SK-N-SH (cell line): ENCODE data around the gene SLC25A38. TPM values are rescaled to one million over a fixed set of nuclear protein-coding genes. Genes with fewer than 3 reads are reported as not detected.

Experiments
- CTCF ChIA-PET: fragments of 300-600, 350-600 bp; formaldehyde crosslinking; extraction: SDS; loops from one replicate; lab custom pipeline; 2021; lab: Yijun Ruan, JAX
- POLR2A ChIA-PET: fragments of 350-600 bp; sonication (Branson Sonifier 250); formaldehyde crosslinking; extraction: SDS; loops from one replicate; lab custom pipeline; 2020; ENCODE audit warnings: antibody characterized with exemption, inconsistent platforms; lab: Yijun Ruan, JAX
- DNase-seq: peaks from one replicate; pipeline ENCODE4 v3.0.0; 2012
- H2AFZ ChIP-seq: fragments of 200-600 bp; sonication (generic); 2 replicates; pipeline ENCODE4 v1.8.1; 2016; ENCODE audit warnings: antibody characterized with exemption, mild to moderate bottlenecking, low read depth
- H3F3A ChIP-seq: fragments of 200-600 bp; sonication (generic); replicated peaks from 2 replicates; pipeline ENCODE3; 2016; ENCODE audit warnings: antibody characterized with exemption, mild to moderate bottlenecking; ENCODE audit not compliant: insufficient read depth
- H3K27ac ChIP-seq, 2 experiments: fragments of 200-500 bp in 1 of 2; fragments of 200-600 bp in 1 of 2; sonication (Bioruptor generic) in 1 of 2; sonication (generic), shearing (Covaris generic) in 1 of 2; 2 replicates each; pipeline versions ENCODE4 v1.5.1 to v1.6.1; 2014 to 2016; ENCODE audit warnings: low read depth in 2 of 2, inconsistent platforms in 1 of 2, low read length in 1 of 2, mild to moderate bottlenecking in 1 of 2, mixed read lengths in 1 of 2
- H3K27me3 ChIP-seq: fragments of 200-600 bp; sonication (generic), shearing (Covaris generic); 2 replicates; pipeline ENCODE4 v1.6.1; 2016; ENCODE audit warnings: mixed run types; ENCODE audit not compliant: insufficient read depth
- H3K36me3 ChIP-seq, 2 experiments: fragments of 200-500 bp in 1 of 2; fragments of 200-600 bp in 1 of 2; sonication (Bioruptor generic) in 1 of 2; sonication (generic) in 1 of 2; replicated peaks in 1 of 2; 2 replicates each; pipeline versions ENCODE3 to v1.5.1; 2014 to 2016; ENCODE audit warnings: low read length in 1 of 2, mild to moderate bottlenecking in 1 of 2; ENCODE audit not compliant: insufficient read depth in 2 of 2, control insufficient read depth in 1 of 2
- H3K4me1 ChIP-seq, 2 experiments: fragments of 200-500 bp in 1 of 2; fragments of 200-600 bp in 1 of 2; sonication (Bioruptor generic) in 1 of 2; sonication (generic), shearing (Covaris generic) in 1 of 2; 2 replicates each; pipeline versions ENCODE4 v1.5.1 to v1.6.1; 2014 to 2016; ENCODE audit warnings: low read depth in 1 of 2, low read length in 1 of 2, mixed run types in 1 of 2; ENCODE audit not compliant: insufficient read depth in 2 of 2, control insufficient read depth in 1 of 2
- H3K4me2 ChIP-seq: fragments of 200-600 bp; sonication (generic), shearing (Covaris generic); 2 replicates; pipeline ENCODE4 v1.6.1; 2017; ENCODE audit warnings: mixed run types
- H3K4me3 ChIP-seq, 2 experiments: fragments of 200-500 bp in 1 of 2; fragments of 200-600 bp in 1 of 2; sonication (Bioruptor generic) in 1 of 2; sonication (generic), shearing (Covaris generic) in 1 of 2; 2 replicates each; pipeline versions ENCODE4 v1.5.1 to v1.8.1; 2014 to 2016; ENCODE audit warnings: low read depth in 2 of 2, inconsistent platforms in 1 of 2, low read length in 1 of 2, mild to moderate bottlenecking in 1 of 2, mixed read lengths in 1 of 2, moderate library complexity in 1 of 2
- H3K79me2 ChIP-seq: fragments of 200-600 bp; sonication (generic); 2 replicates; pipeline ENCODE4 v1.8.1; 2017; ENCODE audit warnings: mild to moderate bottlenecking; ENCODE audit not compliant: insufficient read depth
- H3K9ac ChIP-seq: fragments of 200-600 bp; sonication (generic); 2 replicates; pipeline ENCODE4 v1.6.1; 2017; ENCODE audit warnings: mixed run types
- H3K9me2 ChIP-seq: fragments of 200-600 bp; sonication (generic); 2 replicates; pipeline ENCODE4 v1.6.1; 2017; ENCODE audit warnings: mixed run types
- H3K9me3 ChIP-seq: fragments of 200-600 bp; sonication (generic); 2 replicates; pipeline ENCODE4 v1.6.1; 2017; ENCODE audit warnings: mixed run types, mild to moderate bottlenecking, moderate library complexity
- H4K20me1 ChIP-seq: fragments of 200-600 bp; sonication (generic); 2 replicates; pipeline ENCODE4 v1.6.1; 2017; ENCODE audit warnings: mild to moderate bottlenecking, mixed run types; ENCODE audit not compliant: insufficient read depth
- CTCF ChIP-seq: fragments of 200-600 bp; sonication (generic); IDR thresholded peaks from 2 replicates; pipeline ENCODE4 v1.6.1; 2017; ENCODE audit warnings: antibody characterized with exemption, mild to moderate bottlenecking, moderate library complexity
- EP300 ChIP-seq, 2 experiments: IDR thresholded peaks; 2 replicates each; pipeline versions ENCODE4 v1.4.0 to v1.6.1; 2012; ENCODE audit warnings: borderline replicate concordance in 1 of 2, low read depth in 1 of 2, low read length in 1 of 2
- FOSL2 ChIP-seq: IDR thresholded peaks from 2 replicates; pipeline ENCODE4 v1.4.0; 2012; ENCODE audit warnings: low read depth, mild to moderate bottlenecking, moderate library complexity, borderline replicate concordance
- GABPA ChIP-seq: IDR thresholded peaks from 2 replicates; pipeline ENCODE4 v1.4.0; 2012; ENCODE audit warnings: low read depth, mild to moderate bottlenecking
- NRF1 ChIP-seq: IDR thresholded peaks from 2 replicates; pipeline ENCODE4 v1.6.1; 2012; ENCODE audit warnings: low read depth, mild to moderate bottlenecking, low read length
- SIN3A ChIP-seq: IDR thresholded peaks from 2 replicates; pipeline ENCODE4 v1.6.1; 2012; ENCODE audit warnings: low read depth, mild to moderate bottlenecking, low read length, moderate library complexity, borderline replicate concordance
- SMC3 ChIP-seq: IDR thresholded peaks from 2 replicates; pipeline ENCODE4 v1.6.1; 2012; ENCODE audit warnings: low read depth, low read length, improper control_type of control experiment
- USF1 ChIP-seq: IDR thresholded peaks from 2 replicates; pipeline ENCODE4 v1.4.0; 2012; ENCODE audit warnings: low read depth, borderline replicate concordance
- WGBS: methylation state at CpG from one replicate; pipeline ENCODE4 v1.1.6; 2017; ENCODE audit warnings: low lambda C conversion rate; 5-methylcytosine and 5-hydroxymethylcytosine counted together
- polyA plus RNA-seq, 3 experiments: library from polyadenylated mRNA; depleted of rRNA; stranded (reverse); fragments of >200 nt; gene quantifications; 2 replicates each; pipeline ENCODE4 v1.2.3, GENCODE V29; 2012
- TF ChIP-seq, protein P1 (sequence below): IDR thresholded peaks from 2 replicates; pipeline ENCODE4 v1.4.0; 2012; ENCODE audit warnings: low read depth
- TF ChIP-seq, protein P2 (sequence below): IDR thresholded peaks from 2 replicates; pipeline ENCODE4 v1.6.1; 2012; ENCODE audit warnings: mild to moderate bottlenecking, low read depth, low read length, moderate library complexity

Gene SLC25A38
- polyA plus RNA-seq, 1 of the 3 experiments (the other 2 are of a cell fraction), result 34.9 TPM

- TF ChIP-seq FOSL2 (no peak), CTCF (no peak), EP300 (IDR thresholded peaks at IDR 0.05; ENCODE audit: borderline replicate concordance in 1 of 2, low read depth in 1 of 2, low read length in 1 of 2) (no peak), GABPA (no peak), SIN3A (peak; percentile 45; the same call in 1 of the 2 replicates), USF1 (0 out of 2 replicates have a peak, but pooled peaks have one; percentile 30), SMC3 (no peak), NRF1 (no peak)
- TF ChIP-seq, protein P1, sequence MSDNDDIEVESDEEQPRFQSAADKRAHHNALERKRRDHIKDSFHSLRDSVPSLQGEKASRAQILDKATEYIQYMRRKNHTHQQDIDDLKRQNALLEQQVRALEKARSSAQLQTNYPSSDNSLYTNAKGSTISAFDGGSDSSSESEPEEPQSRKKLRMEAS, result peak; percentile 82
- TF ChIP-seq, protein P2, sequence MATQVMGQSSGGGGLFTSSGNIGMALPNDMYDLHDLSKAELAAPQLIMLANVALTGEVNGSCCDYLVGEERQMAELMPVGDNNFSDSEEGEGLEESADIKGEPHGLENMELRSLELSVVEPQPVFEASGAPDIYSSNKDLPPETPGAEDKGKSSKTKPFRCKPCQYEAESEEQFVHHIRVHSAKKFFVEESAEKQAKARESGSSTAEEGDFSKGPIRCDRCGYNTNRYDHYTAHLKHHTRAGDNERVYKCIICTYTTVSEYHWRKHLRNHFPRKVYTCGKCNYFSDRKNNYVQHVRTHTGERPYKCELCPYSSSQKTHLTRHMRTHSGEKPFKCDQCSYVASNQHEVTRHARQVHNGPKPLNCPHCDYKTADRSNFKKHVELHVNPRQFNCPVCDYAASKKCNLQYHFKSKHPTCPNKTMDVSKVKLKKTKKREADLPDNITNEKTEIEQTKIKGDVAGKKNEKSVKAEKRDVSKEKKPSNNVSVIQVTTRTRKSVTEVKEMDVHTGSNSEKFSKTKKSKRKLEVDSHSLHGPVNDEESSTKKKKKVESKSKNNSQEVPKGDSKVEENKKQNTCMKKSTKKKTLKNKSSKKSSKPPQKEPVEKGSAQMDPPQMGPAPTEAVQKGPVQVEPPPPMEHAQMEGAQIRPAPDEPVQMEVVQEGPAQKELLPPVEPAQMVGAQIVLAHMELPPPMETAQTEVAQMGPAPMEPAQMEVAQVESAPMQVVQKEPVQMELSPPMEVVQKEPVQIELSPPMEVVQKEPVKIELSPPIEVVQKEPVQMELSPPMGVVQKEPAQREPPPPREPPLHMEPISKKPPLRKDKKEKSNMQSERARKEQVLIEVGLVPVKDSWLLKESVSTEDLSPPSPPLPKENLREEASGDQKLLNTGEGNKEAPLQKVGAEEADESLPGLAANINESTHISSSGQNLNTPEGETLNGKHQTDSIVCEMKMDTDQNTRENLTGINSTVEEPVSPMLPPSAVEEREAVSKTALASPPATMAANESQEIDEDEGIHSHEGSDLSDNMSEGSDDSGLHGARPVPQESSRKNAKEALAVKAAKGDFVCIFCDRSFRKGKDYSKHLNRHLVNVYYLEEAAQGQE, result no peak
Observed at GRCh38 chr3:39383881-39384664, 903 bp downstream of the SLC25A38 start (continued).

DNA sequence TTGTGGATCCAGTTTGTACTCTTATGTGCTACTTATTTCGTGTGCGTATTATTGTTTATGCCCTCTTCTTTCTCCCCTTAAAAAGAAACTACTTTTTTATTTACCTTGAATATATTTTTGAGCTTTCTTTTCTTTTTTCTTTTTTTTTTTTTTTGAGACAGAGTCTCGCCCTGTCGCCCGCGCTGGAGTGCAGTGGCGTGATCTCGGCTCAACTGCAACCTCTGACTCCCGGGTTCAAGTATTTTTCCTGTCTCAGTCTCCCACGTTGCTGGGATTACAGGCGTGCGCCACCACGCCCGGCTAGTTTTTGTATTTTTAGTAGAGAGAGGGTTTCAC is 1.5 kb downstream of the SLC25A38 start:
- Histone ChIP-seq H3K79me2 (peaks cover 57% of the 10 kb centered on the region), H3K4me3 (peak overlapping the region; percentile 86 to 98)

More for the DNA sequence above, 1.5 kb downstream of the SLC25A38 start:
- Histone ChIP-seq H3K9ac (peak overlapping the region; percentile 95), H2AFZ (no peak overlapping the region), H4K20me1 (peaks cover 47% of the 10 kb centered on the region), H3K4me2 (peak overlapping the region; percentile 97), H3K9me3 (no peaks in the 10 kb centered on the region), H3K9me2 (no peaks in the 10 kb centered on the region), H3K27ac (peak overlapping the region in 1 of 2 experiments; percentile 93; a peak in 2 of 4 replicates), H3K36me3 (peaks cover 3% of the 10 kb centered on the region in 2 experiments), H3K27me3 (no peaks in the 10 kb centered on the region), H3F3A (peaks cover 15% of the 10 kb centered on the region), H3K4me1 (peaks cover 5 to 8% of the 10 kb centered on the region in 2 experiments; a peak in 1 of 4 replicates)
- DNase-seq, result no peak
- WGBS, result 62% methylated on average over 14 of the region's 14 CpGs
- ChIA-PET CTCF (interaction anchor here (0.9 to 1.3 kb wide), 3 partner anchors 13 to 63 kb away, joined by 3 to 4 read pairs (median 3); no protein-coding TSS in a partner anchor), POLR2A (interaction anchor here (0.7 to 1.2 kb wide), 2 partner anchors 22 to 280 kb away, joined by 3 to 4 read pairs; no protein-coding TSS in a partner anchor)
- TF ChIP-seq USF1 (no peak), CTCF (no peak), SMC3 (no peak)
